ENCODE measurements around the gene PCED1A.

Gene PCED1A

DNA sequence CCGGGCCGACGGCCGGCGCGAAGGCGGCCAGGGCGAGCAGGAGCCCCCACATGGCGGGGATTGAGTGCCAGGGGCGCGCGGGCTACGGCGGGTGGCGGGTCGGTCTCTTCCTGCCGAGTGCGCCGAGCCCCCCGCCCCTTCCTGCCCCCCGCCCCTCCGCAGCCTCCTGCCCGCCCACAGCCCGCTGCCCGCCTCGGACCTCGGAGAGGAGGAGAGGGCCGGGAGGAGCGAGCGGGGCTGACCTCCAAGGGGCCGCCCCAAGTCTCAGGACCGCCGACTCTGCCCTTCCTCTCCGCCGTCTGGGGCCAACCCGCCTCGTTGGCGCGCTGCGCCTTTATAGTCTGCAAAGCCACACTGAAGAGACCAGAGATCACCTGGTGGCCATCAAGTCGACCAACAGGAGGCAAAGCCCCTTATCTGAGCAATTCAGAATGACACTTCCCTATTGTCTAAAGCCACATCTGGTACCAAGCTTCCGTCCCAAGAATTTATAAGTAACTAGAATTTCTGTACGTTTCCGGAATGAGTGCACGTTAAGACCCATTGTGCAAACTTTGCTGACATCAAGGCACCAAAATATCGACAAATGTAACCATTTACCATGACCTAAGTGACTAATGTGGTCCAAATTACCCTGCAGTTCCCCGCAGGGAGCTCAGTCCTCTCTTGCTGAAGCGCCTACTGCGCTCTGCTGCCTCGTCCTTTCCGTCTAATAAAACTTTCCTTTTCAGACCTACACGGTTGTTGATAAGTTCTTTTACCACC, 39.8 kb downstream of the PCED1A start, which contains the start of gene CPXM1:
CPXM1 (minus strand) TSS at position 107 of the 765 bp plus-strand sequence; CDS start at position 52, 55 bp downstream.
- DNase-seq: no peak

DNA sequence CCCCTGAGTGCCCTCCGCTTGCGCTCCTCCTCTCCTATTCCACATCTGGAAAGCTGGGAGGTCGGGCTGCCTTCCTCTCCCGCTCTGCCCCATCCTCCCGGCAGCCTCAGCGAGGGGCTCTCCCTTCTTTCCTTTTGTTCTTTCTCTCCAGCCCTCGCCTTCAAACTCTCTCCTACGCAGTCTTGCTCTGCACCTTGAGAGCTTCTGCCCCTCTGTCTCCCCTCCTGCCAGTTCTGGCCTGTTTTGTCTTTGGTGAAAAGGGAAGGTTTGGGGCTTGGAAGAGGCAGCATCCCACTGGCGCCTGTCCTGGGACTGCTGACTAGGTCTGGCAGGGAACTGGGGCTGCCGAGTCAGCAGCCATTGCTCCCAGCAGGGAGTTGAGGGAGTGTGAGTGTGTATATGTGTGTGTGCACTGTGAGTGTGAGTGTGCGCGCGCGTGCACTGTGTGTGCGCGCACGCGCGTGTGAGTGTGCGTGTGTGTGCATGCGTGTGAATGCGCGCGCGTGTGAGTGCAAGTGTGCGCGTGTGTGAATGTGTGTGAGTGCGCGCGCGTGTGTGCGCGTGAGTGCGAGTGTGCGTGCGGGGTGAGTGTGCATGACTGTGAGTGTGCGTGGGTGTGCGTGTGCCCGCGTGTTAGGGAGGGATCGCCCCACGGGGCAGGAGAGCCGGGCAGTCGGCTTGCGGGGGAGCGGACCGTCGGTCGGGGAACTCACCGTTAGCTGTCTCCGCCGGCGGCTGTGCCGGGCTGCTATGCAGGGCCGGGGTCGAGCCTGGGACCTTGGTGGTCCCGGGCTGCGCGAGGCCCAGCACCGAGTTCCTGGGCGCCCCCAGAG, 40.6 kb downstream of the PCED1A start:
- DNase-seq: no peak

- no peak for DNase-seq
Measured at GRCh38 chr20:2799271-2799670, 41.2 kb downstream of the PCED1A start.

DNA sequence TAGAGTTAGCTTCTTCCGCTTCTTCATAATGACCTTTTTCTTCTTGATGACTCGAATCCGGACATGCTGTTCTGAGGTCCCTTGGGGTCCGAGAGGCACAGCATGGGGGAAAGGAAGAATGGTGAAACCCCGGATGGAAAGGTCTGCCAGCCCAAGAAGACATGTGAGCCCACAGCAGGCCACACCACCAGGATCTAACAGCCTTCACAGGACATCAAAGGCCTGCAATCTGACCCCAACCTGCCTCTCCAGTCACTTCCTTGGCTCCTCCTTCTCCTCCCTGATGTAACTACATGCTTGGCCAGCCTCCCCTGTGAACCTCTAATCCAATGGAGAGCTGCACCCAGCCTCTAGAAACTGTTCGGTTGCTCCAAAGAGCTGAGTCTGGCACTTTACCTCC, 41.6 kb downstream of the PCED1A start:
- no peak for DNase-seq

GRCh38 chr20:2798095-2798805, 42.2 kb downstream of the PCED1A start:
- DNase-seq: no peak

GRCh38 chr20:2797136-2797983, 43.1 kb downstream of the PCED1A start:
- DNase-seq: no peak

GRCh38 chr20:2796011-2796660, 44.3 kb downstream of the PCED1A start:
- DNase-seq: no peak

DNA sequence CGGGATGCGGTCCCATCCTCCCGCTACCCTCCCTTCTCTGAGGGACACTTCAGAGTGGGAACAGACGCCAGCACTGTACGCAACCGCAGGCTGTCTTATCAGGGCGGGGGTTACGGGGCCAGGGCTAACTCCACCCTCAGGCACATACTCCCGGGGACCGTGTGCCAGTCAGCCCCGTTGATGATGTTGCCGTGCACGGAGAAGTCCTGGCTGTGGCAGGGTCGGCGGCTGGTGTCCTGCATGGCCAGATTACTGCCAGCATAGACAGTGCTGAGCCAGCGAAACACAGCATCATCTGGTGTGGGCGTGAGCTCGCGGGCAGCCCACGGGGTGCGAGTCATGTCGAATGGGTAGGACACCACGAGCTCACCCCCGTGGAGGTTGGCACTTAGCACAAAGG, 45.0 kb downstream of the PCED1A start:
- DNase-seq: no peak

- no peak for DNase-seq
Measured at GRCh38 chr20:2794866-2795447, 45.5 kb downstream of the PCED1A start.

DNA sequence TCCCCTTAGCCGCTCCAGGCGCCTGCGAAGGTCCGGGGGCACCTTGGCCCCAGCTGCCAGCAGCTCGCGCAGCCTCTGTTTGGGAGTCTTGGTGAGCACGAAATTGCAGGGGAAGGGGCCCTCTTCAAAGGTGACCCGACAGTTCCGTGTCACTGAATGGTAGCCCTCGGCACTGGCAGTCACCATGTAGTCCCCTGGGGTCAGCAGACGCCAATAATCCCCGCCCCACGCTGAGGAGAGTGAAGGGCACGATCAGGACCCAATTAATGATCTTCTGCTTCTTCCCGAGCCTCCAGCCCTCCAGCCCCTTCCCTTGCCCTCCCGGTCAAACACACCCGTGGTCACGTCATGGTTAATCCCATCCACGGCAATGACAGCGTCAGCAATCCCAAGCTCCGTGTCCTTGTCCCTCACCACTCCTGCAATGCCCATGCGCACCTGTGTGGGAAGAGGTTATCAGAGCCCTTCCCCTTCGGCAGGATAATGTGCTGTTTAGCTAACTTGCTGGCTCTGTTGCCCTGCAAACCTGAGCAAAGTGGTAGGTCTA, 46.2 kb downstream of the PCED1A start:
- no peak for DNase-seq

- no peak for DNase-seq
Measured at GRCh38 chr20:2793471-2793870, 47.0 kb downstream of the PCED1A start.
